Keratinocyte (primary cell): ENCODE results near the gene ATP11A. TPM values are rescaled to one million over a fixed set of nuclear protein-coding genes. Genes with fewer than 3 reads are reported as not detected.

Experiments used
- DNase-seq: peaks from one replicate; pipeline ENCODE4 v3.0.0-alpha.2; 2011; ENCODE audit warnings: low read depth, missing footprints, low spot score
- FAIRE-seq: peaks from 2 replicates; lab custom pipeline; 2011; peaks lifted over from hg19 to GRCh38; lab: Jason Lieb, UNC
- H2AFZ ChIP-seq: 2 replicates; pipeline ENCODE4 v1.6.0; 2012; ENCODE audit warnings: low read length, control low read depth, inconsistent platforms; ENCODE audit not compliant: control insufficient read depth
- H3K27ac ChIP-seq: 2 replicates; pipeline ENCODE4 v1.5.1; 2011; ENCODE audit warnings: low read length; ENCODE audit not compliant: control insufficient read depth, insufficient read depth
- H3K27me3 ChIP-seq: 3 replicates; pipeline ENCODE4 v1.6.0; 2011; ENCODE audit warnings: low read length; ENCODE audit not compliant: control insufficient read depth, insufficient read depth; ENCODE audit errors: extremely low read depth
- H3K36me3 ChIP-seq, 2 experiments: 2 replicates in 1 of 2; 3 replicates in 1 of 2; pipeline ENCODE4 v1.5.1; 2011; ENCODE audit warnings: low read length in 2 of 2, mild to moderate bottlenecking in 1 of 2; ENCODE audit not compliant: control insufficient read depth in 2 of 2, insufficient read depth in 2 of 2; ENCODE audit errors: extremely low read depth in 1 of 2
- H3K4me1 ChIP-seq: 3 replicates; pipeline ENCODE4 v1.5.1; 2011; ENCODE audit warnings: low read length; ENCODE audit not compliant: control insufficient read depth, insufficient read depth; ENCODE audit errors: extremely low read depth
- H3K4me2 ChIP-seq: 3 replicates; pipeline ENCODE4 v1.6.0; 2011; ENCODE audit warnings: low read depth, low read length; ENCODE audit not compliant: control insufficient read depth, insufficient read depth; ENCODE audit errors: extremely low read depth
- H3K4me3 ChIP-seq, 3 experiments: fragments of 200-600 bp in 1 of 3; sonication (generic) in 1 of 3; 2 replicates in 2 of 3; 3 replicates in 1 of 3; pipeline ENCODE4 v1.5.1; 2011 to 2016; ENCODE audit warnings: low read length in 3 of 3, mild to moderate bottlenecking in 3 of 3, control low read depth in 2 of 3, inconsistent platforms in 1 of 3, low read depth in 1 of 3, mixed read lengths in 1 of 3, mixed run types in 1 of 3, moderate library complexity in 1 of 3; ENCODE audit not compliant: control insufficient read depth in 2 of 3, insufficient read depth in 2 of 3; ENCODE audit errors: extremely low read depth in 1 of 3
- H3K79me2 ChIP-seq: 2 replicates; pipeline ENCODE4 v1.6.0; 2012; ENCODE audit warnings: low read length; ENCODE audit not compliant: control insufficient read depth, insufficient read depth
- H3K9ac ChIP-seq: 3 replicates; pipeline ENCODE4 v1.6.0; 2011; ENCODE audit warnings: low read length; ENCODE audit not compliant: control insufficient read depth, insufficient read depth; ENCODE audit errors: extremely low read depth
- H3K9me1 ChIP-seq: 3 replicates; pipeline ENCODE4 v1.6.0; 2011; ENCODE audit warnings: low read length; ENCODE audit not compliant: control insufficient read depth, insufficient read depth; ENCODE audit errors: extremely low read depth
- H3K9me3 ChIP-seq: 2 replicates; pipeline ENCODE4 v1.5.1; 2012; ENCODE audit warnings: low read depth, low read length; ENCODE audit not compliant: control insufficient read depth
- H4K20me1 ChIP-seq: 3 replicates; pipeline ENCODE4 v1.6.0; 2011; ENCODE audit warnings: low read length; ENCODE audit not compliant: control insufficient read depth, insufficient read depth; ENCODE audit errors: extremely low read depth
- CTCF ChIP-seq, 3 experiments: IDR thresholded peaks in 1 of 3; conservative IDR thresholded peaks in 1 of 3; optimal IDR thresholded peaks in 1 of 3; 2 replicates in 2 of 3; 3 replicates in 1 of 3; pipeline versions ENCODE3 to v1.5.1; 2011; ENCODE audit warnings: low read length in 3 of 3, mild to moderate bottlenecking in 3 of 3, moderate library complexity in 2 of 3, control low read depth in 1 of 3, inconsistent platforms in 1 of 3; ENCODE audit not compliant: insufficient read depth in 2 of 3; ENCODE audit errors: extremely low read depth in 1 of 3
- EZH2 ChIP-seq: IDR thresholded peaks from one replicate; pipeline ENCODE4 v1.6.1; 2012; ENCODE audit warnings: inconsistent platforms, mild to moderate bottlenecking, low read length, moderate library complexity
- dilution Hi-C: fragments of 300-500 bp; cut with MboI; formaldehyde crosslinking; loops from one replicate; pipeline ENCODE4 v1.7.0; 2020; ENCODE audit warnings: low sequenced_read_pairs; ENCODE audit not compliant: extremely low pct_ligation_motif_present
- polyA plus RNA-seq, 5 experiments: library from polyadenylated mRNA; depleted of rRNA in 3 of 5; stranded (reverse) in 3 of 5; stranded (forward) in 1 of 5; unstranded in 1 of 5; fragments of >200 nt; gene quantifications; 1 replicate in 1 of 5; 2 replicates in 3 of 5; 3 replicates in 1 of 5; pipeline versions ENCODE4 v1.2.1 to v1.2.3, GENCODE V29; 2011 to 2012; ENCODE audit warnings: missing spikeins in 2 of 5, low read depth in 1 of 5, low replicate concordance in 1 of 5

ATP11A gene
- polyA plus RNA-seq, 1 donor (not counting 4 experiments of a cell fraction or from before 2014, with no cell fraction given): 4.3 TPM

DNA sequence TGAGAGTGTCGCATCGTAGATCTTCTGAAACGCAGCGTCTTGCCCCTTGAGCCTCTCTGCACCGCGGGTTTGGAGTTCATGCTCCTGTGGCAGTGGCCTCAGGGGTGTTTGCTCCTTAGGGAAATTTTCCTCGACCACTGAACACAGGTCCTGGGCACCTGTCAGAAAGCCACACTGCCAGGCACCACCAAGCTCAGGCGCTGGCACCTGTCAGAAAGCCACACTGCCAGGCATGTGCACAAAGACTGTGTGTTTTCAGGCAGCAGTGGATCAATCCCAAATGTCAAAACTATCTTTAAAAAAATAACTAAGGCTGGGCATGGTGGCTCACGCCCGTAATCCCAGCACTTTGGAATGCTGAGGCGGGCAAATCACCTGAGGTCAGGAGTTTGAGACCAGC, 87.1 kb downstream of the ATP11A start:
- Histone ChIP-seq H3K79me2 (peaks cover 4% of the 10 kb centered on the region), H3K9me3 (no peaks in the 10 kb centered on the region), H3K4me3 (no peak overlapping the region), H3K27ac (no peak overlapping the region), H3K4me1 (peaks cover 14% of the 10 kb centered on the region), H4K20me1 (no peaks in the 10 kb centered on the region), H3K9me1 (no peaks in the 10 kb centered on the region), H3K4me2 (no peak overlapping the region), H3K9ac (no peak overlapping the region), H3K36me3 (no peaks in the 10 kb centered on the region), H3K27me3 (no peaks in the 10 kb centered on the region), H2AFZ (no peak overlapping the region)
- FAIRE-seq: no peak
- no peak for DNase-seq
- dilution Hi-C loops: no loop called here
- no peak for TF ChIP-seq CTCF (optimal IDR thresholded peaks at IDR 0.05 in 1 of 3, IDR thresholded peaks at IDR 0.05 in 1 of 3, conservative IDR thresholded peaks at IDR 0.05 in 1 of 3; ENCODE audit: extremely low read depth in 1 of 3, insufficient read depth in 2 of 3, low read length in 3 of 3)
- no peak for TF ChIP-seq EZH2

DNA sequence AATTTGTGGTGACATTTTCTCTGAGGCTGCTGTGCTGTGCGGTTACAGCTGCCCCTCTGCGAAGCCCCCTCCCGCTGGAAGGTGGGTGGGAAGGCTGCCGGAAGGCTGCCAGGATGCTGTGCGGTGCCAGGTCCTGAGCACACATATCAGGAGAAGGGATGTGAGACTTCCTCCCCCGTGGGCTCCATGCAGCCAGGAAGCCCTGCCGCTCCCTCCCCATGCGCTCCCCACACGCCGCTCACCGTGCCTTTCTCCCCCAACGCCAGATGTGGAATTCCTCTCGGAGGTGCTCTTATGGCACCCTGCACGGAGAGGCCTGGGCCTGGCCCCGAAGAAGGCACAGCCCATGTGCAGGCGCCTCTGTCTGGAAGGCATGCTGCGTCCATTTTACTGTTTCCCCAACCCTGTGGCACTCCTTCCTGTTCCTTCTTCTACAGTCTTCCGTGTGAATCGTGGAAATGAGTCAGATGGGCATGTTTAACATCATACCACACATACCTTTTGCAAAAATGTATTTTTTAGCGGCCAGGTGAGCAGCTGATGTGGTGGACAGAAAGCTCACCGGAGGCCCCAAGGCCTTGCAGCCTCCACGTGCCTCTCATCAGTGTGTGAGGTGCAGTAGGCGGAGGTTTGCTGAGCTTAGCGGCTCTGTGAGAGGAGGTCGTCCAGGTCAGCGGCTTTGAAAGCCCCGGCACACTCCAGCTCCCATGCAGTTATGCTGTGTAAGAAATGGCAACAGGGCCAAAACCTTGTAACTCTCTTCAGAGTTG, 88.0 kb downstream of the ATP11A start:
- Histone ChIP-seq H3K4me2 (no peak overlapping the region), H3K36me3 (no peaks in the 10 kb centered on the region), H3K27me3 (no peaks in the 10 kb centered on the region), H3K27ac (no peak overlapping the region), H3K9ac (no peak overlapping the region), H4K20me1 (no peaks in the 10 kb centered on the region), H3K4me1 (peaks cover 14% of the 10 kb centered on the region), H3K79me2 (peaks cover 4% of the 10 kb centered on the region), H3K9me1 (no peaks in the 10 kb centered on the region), H3K9me3 (no peaks in the 10 kb centered on the region), H3K4me3 (no peak overlapping the region), H2AFZ (no peak overlapping the region)
- FAIRE-seq (no peak), DNase-seq (no peak)
- TF ChIP-seq CTCF (optimal IDR thresholded peaks at IDR 0.05 in 1 of 3, IDR thresholded peaks at IDR 0.05 in 1 of 3, conservative IDR thresholded peaks at IDR 0.05 in 1 of 3; ENCODE audit: extremely low read depth in 1 of 3, insufficient read depth in 2 of 3, low read length in 3 of 3) (no peak), EZH2 (no peak)
- dilution Hi-C loops: no loop called here
